A673 (cell line): ENCODE measurements around the gene HECW1. TPM values are rescaled to one million over a fixed set of nuclear protein-coding genes. Genes with fewer than 3 reads are reported as not detected.
A peak's percentile ranks its signal among the peaks of the same experiment; 100 is the strongest.

ENCODE experiments used
- BruUV-seq: library from RNA; stranded (reverse); fragments of 400-500 nt; replicated peaks from 2 replicates; lab custom pipeline; 2021; lab: Mats Ljungman, UMichigan
- CTCF ChIA-PET: fragments of 300-600 bp; sonication (Branson Sonifier 250); formaldehyde crosslinking; loops from one replicate; lab custom pipeline; 2022; ENCODE audit warnings: antibody characterized with exemption; lab: Charles Lee
- POLR2A ChIA-PET: fragments of 300-600 bp; sonication (Branson Sonifier 250); formaldehyde crosslinking; loops from one replicate; lab custom pipeline; 2022; ENCODE audit warnings: antibody characterized with exemption; ENCODE audit not compliant: low non-redundant PET; lab: Charles Lee
- DNase-seq: peaks from one replicate; pipeline ENCODE4 v3.0.0-alpha.2; 2015; ENCODE audit warnings: low spot score
- H3K27ac ChIP-seq: fragments of 200-600 bp; sonication (generic); 2 replicates; pipeline ENCODE4 v1.5.1; 2016; ENCODE audit warnings: mixed run types, low read depth, mild to moderate bottlenecking, mixed read lengths, antibody characterized with exemption, low read length; ENCODE audit not compliant: poor library complexity, severe bottlenecking
- H3K27me3 ChIP-seq: fragments of 200-600 bp; sonication (generic); replicated peaks from 2 replicates; pipeline ENCODE4 v1.6.1; 2017; ENCODE audit warnings: mixed run types, low read depth, mild to moderate bottlenecking, mixed read lengths, antibody characterized with exemption, low read length; ENCODE audit not compliant: insufficient read depth, poor library complexity
- H3K36me3 ChIP-seq: fragments of 200-600 bp; sonication (generic); 2 replicates; pipeline ENCODE4 v1.6.1; 2016; ENCODE audit warnings: mixed run types, mild to moderate bottlenecking, mixed read lengths, antibody characterized with exemption, low read length; ENCODE audit not compliant: insufficient read depth, poor library complexity, severe bottlenecking
- H3K4me1 ChIP-seq: fragments of 200-600 bp; sonication (generic); 2 replicates; pipeline ENCODE4 v1.6.1; 2017; ENCODE audit warnings: mixed run types, mild to moderate bottlenecking, mixed read lengths, antibody characterized with exemption, low read length; ENCODE audit not compliant: insufficient read depth, poor library complexity, severe bottlenecking
- H3K4me3 ChIP-seq: fragments of 200-600 bp; sonication (generic); 2 replicates; pipeline ENCODE4 v1.5.1; 2016; ENCODE audit warnings: low read depth, mixed run types, mild to moderate bottlenecking, mixed read lengths, low read length; ENCODE audit not compliant: poor library complexity, severe bottlenecking
- H3K9me3 ChIP-seq: fragments of 200-600 bp; sonication (generic); 2 replicates; pipeline ENCODE4 v1.6.1; 2016; ENCODE audit warnings: mixed run types, low read depth, mild to moderate bottlenecking, mixed read lengths, antibody characterized with exemption, low read length; ENCODE audit not compliant: poor library complexity, severe bottlenecking
- EZH2 ChIP-seq: fragments of 200-600 bp; sonication (generic); IDR thresholded peaks from 2 replicates; pipeline ENCODE4 v1.6.1; 2017; ENCODE audit warnings: borderline replicate concordance, low read depth, mild to moderate bottlenecking, mixed read lengths, antibody characterized with exemption, low read length; ENCODE audit not compliant: poor library complexity, severe bottlenecking
- intact Hi-C: fragments of 100-400 bp; cut with micrococcal nuclease; formaldehyde crosslinking; loops from one replicate; pipeline ENCODE4 v1.10.0; 2022; ENCODE audit not compliant: unreplicated experiment
- total RNA-seq: library from RNA; stranded (reverse); gene quantifications from 2 replicates; pipeline ENCODE4 v1.2.3, GENCODE V29; 2021
- TF ChIP-seq, protein P1 (sequence below): fragments of 300-800, 200-600 bp; sonication (generic); conservative IDR thresholded peaks from 2 replicates; pipeline ENCODE4 v1.5.1; 2017; ENCODE audit warnings: low read depth, mild to moderate bottlenecking, antibody characterized with exemption, low read length, moderate library complexity, mixed read lengths

HECW1 gene
- total RNA-seq, 1 experiment from 2014 or later = 0.39 TPM

DNA sequence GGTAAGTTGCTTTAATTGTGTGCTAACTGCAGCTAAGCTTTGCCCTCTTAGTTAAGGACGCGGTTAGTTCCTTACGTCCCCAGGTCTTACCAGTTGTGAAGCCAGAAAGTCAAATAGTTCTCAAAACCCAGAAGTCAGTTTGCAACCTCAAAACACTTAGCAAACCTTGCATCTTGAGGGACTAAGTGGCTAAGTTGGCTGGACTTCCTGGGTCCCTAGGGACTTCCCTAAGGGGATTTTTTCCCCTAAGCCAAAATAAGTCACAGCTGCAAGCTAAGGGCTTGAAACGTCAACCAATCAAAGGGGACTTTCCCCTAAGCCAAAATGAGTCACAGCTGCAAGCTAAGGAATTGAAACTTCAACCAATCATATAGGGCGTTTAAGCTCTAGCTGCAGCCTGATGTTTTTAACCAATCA is 36.2 kb upstream of the HECW1 start:
- no TSS peak for BruUV-seq
- TF ChIP-seq EZH2 = no peak
- TF ChIP-seq, protein P1, sequence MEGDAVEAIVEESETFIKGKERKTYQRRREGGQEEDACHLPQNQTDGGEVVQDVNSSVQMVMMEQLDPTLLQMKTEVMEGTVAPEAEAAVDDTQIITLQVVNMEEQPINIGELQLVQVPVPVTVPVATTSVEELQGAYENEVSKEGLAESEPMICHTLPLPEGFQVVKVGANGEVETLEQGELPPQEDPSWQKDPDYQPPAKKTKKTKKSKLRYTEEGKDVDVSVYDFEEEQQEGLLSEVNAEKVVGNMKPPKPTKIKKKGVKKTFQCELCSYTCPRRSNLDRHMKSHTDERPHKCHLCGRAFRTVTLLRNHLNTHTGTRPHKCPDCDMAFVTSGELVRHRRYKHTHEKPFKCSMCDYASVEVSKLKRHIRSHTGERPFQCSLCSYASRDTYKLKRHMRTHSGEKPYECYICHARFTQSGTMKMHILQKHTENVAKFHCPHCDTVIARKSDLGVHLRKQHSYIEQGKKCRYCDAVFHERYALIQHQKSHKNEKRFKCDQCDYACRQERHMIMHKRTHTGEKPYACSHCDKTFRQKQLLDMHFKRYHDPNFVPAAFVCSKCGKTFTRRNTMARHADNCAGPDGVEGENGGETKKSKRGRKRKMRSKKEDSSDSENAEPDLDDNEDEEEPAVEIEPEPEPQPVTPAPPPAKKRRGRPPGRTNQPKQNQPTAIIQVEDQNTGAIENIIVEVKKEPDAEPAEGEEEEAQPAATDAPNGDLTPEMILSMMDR = no peak
- H3K4me3 ChIP-seq = no peak overlapping the region
- intact Hi-C loops = no loop called here
- H3K27me3 ChIP-seq = no peaks in the 10 kb centered on the region
- peak; percentile 43 for DNase-seq
- no peaks in the 10 kb centered on the region for H3K4me1 ChIP-seq
- ChIA-PET CTCF (no interaction called here), POLR2A (no interaction called here)
- H3K9me3 ChIP-seq = no peaks in the 10 kb centered on the region
- no peaks in the 10 kb centered on the region for H3K36me3 ChIP-seq
- no peak overlapping the region for H3K27ac ChIP-seq

GRCh38 chr7:43076606-43077005 is 35.8 kb upstream of the HECW1 start:
- Histone ChIP-seq H3K4me1 (no peaks in the 10 kb centered on the region), H3K36me3 (no peaks in the 10 kb centered on the region), H3K4me3 (no peak overlapping the region), H3K27ac (no peak overlapping the region), H3K27me3 (no peaks in the 10 kb centered on the region), H3K9me3 (no peaks in the 10 kb centered on the region)
- intact Hi-C loops = no loop called here
- TF ChIP-seq EZH2 = no peak
- TF ChIP-seq, protein P1 = no peak
- ChIA-PET POLR2A (no interaction called here), CTCF (no interaction called here)
- BruUV-seq = no TSS peak
- DNase-seq = no peak

GRCh38 chr7:43077285-43077684 is 35.2 kb upstream of the HECW1 start:
- POLR2A ChIA-PET = interaction anchor here (0.7 kb wide), 1 partner anchor 262 kb away, joined by 3 read pairs; no protein-coding TSS in a partner anchor
- no peak for DNase-seq
- H3K36me3 ChIP-seq = no peaks in the 10 kb centered on the region
- no peaks in the 10 kb centered on the region for H3K4me1 ChIP-seq
- no peaks in the 10 kb centered on the region for H3K27me3 ChIP-seq
- no peaks in the 10 kb centered on the region for H3K9me3 ChIP-seq
- CTCF ChIA-PET = no interaction called here
- intact Hi-C loops = no loop called here
- no peak overlapping the region for H3K4me3 ChIP-seq
- no peak overlapping the region for H3K27ac ChIP-seq
- BruUV-seq = no TSS peak
- TF ChIP-seq, protein P1 = no peak
- TF ChIP-seq EZH2 = no peak
